ENCODE data around the gene CPNE7.

The CPNE7 gene

DNA sequence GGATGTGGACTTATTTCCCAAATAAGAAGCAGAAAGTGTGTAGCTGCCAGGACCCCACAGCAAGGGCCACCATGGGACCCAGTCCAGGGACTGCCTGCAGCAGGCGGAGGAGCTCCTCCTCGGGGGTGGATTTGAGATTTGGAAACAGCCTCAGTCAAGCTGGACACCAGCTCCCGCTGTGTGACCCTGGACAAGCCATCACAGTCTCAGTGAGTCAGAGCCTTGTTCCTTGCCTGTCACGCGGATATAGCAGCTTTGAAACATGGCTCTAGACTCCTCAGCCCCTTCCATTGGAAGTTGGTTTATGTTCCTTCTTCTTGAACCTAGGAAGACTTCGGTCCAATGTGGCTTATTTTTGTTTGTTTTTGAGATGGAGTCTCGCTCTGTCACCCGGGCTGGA, 25.4 kb downstream of the CPNE7 start:
- Mint-ChIP-seq H3K4me3 (no peak overlapping the region), H3K27ac (no peak overlapping the region), H3K36me3 (ENCODE audit: low read depth) (no peaks in the 10 kb centered on the region), H3K9me3 (no peaks in the 10 kb centered on the region), H3K27me3 (ENCODE audit: low read depth) (peaks cover 7% of the 10 kb centered on the region), H3K4me1 (peaks cover 6% of the 10 kb centered on the region)
- TF ChIP-seq, protein P1, sequence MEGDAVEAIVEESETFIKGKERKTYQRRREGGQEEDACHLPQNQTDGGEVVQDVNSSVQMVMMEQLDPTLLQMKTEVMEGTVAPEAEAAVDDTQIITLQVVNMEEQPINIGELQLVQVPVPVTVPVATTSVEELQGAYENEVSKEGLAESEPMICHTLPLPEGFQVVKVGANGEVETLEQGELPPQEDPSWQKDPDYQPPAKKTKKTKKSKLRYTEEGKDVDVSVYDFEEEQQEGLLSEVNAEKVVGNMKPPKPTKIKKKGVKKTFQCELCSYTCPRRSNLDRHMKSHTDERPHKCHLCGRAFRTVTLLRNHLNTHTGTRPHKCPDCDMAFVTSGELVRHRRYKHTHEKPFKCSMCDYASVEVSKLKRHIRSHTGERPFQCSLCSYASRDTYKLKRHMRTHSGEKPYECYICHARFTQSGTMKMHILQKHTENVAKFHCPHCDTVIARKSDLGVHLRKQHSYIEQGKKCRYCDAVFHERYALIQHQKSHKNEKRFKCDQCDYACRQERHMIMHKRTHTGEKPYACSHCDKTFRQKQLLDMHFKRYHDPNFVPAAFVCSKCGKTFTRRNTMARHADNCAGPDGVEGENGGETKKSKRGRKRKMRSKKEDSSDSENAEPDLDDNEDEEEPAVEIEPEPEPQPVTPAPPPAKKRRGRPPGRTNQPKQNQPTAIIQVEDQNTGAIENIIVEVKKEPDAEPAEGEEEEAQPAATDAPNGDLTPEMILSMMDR (IDR thresholded peaks at IDR 0.05; ENCODE audit: unreplicated experiment in 3 of 3): no peak

DNA sequence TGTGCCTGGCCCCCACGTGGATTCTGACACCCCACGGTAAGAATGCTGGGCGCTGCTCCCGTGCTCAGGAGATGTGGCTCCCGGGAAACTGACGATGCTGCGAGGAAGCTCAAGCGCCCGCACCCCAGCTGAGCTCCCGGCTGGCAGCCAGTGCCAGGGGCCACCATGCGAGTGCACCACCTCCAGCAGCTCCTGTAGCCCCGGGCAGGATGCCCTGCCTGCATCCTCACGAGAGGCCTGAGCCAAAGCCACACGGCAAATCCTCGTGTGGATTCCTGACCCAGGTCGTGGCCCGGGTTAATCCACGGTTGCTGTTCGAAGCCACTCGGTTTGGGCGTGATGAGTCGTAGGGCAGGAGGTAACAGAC, 26.3 kb downstream of the CPNE7 start:
- Mint-ChIP-seq H3K36me3 (ENCODE audit: low read depth) (no peaks in the 10 kb centered on the region), H3K4me3 (no peak overlapping the region), H3K4me1 (peaks cover 6% of the 10 kb centered on the region), H3K9me3 (no peaks in the 10 kb centered on the region), H3K27me3 (ENCODE audit: low read depth) (peaks cover 7% of the 10 kb centered on the region), H3K27ac (peak overlapping the region; percentile 75 to 89 (median 88))
- TF ChIP-seq, protein P1 (IDR thresholded peaks at IDR 0.05; ENCODE audit: unreplicated experiment in 3 of 3): no peak

DNA sequence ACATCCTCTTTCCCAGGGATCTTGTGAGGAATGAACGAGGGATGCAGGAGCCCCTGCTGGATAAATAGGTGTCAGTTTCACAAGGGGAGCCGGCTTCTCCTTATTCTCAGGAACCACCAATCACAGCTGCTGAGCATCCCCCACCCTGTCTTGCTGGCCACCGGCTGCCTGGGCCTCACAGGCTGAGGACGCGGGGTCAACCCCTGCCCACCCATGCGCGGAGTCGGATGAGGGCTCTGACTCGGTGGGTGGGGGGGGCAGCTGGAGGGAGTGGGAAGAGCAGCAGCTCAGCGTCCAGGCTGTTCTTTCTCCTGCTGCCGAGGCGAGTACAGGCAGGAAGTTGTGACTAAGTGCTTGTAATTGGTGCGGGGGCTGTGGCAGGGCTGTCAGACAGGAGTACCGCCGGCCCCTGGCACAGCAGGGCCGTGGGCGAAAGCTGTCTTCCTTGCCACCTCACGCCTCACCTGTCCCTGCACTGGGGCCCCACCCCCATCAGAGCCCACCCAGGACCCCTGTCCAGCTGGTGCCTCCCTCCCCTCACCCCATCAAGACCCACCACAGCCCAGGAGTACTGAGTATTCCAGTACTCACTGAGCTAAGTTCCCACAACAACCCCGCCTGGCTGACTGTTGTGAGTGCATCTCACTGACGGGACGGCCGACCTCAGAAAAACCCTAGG, 26.9 kb downstream of the CPNE7 start:
- Mint-ChIP-seq H3K4me3 (peak overlapping the region in 1 of 3 experiments; percentile 42), H3K9me3 (no peaks in the 10 kb centered on the region), H3K27me3 (ENCODE audit: low read depth) (peaks cover 7% of the 10 kb centered on the region), H3K36me3 (ENCODE audit: low read depth) (no peaks in the 10 kb centered on the region), H3K4me1 (peaks cover 6% of the 10 kb centered on the region), H3K27ac (peak overlapping the region; percentile 75 to 89 (median 88))
- TF ChIP-seq, protein P1 (IDR thresholded peaks at IDR 0.05; ENCODE audit: unreplicated experiment in 3 of 3): no peak

DNA sequence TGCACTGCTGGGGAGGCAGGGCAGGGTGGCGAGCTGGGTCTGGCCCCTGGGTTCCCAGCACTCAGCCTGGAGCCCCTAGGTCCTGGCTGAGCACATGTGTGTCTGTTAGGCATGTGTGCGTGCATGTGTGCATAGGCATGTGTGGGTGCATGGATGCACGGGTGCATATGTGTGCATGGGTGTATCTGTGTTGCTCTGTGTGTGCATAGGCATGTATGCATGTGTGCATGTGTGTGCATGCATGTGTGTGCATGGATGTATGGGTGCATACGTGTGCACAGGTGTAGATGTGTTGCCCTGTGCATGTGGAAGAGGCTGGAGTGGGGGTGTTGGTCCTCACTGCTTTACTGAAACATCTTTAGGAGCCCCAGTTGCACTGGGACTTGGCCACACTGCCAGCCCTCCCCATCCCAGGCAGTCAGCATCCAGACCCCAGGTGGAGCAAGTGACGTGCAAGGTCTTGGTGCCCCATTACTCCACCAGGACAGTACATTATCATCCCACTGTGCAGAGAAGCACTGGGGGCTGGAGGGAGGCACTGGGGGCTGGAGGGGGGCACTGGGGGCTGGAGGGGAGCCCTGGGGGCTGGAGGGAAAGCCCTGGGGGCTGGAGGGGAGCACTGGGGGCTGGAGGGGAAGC, 27.5 kb downstream of the CPNE7 start:
- TF ChIP-seq, protein P1 (IDR thresholded peaks at IDR 0.05; ENCODE audit: unreplicated experiment in 3 of 3): no peak
- peak overlapping the region; percentile 75 to 89 (median 88) for H3K27ac Mint-ChIP-seq
- H3K9me3 Mint-ChIP-seq: no peaks in the 10 kb centered on the region
- peaks cover 6% of the 10 kb centered on the region for H3K4me1 Mint-ChIP-seq
- peak overlapping the region; percentile 31 to 42 (median 41) for H3K4me3 Mint-ChIP-seq
- no peaks in the 10 kb centered on the region for H3K36me3 Mint-ChIP-seq (ENCODE audit: low read depth)
- peaks cover 7% of the 10 kb centered on the region for H3K27me3 Mint-ChIP-seq (ENCODE audit: low read depth)

DNA sequence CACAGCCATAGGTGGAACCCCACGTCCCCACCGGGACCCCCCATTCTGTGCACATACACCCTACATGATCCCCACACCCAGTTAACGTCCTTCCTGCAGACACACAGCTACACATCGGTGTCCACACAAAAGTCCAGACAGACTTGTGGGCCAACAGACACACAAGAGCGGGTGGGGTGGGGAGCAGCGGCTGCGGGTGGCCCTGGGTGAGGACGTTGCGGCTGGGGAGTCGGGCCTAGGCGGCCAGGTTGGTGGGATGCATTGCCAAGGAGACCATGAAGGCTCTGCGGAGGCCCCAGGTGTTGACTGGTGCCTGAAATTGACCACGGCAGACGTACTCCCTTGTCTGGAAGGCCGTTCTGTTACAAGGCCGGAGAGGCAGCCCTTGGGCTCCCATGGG, 29.2 kb downstream of the CPNE7 start:
- H3K27me3 Mint-ChIP-seq (ENCODE audit: low read depth): peaks cover 7% of the 10 kb centered on the region
- H3K4me1 Mint-ChIP-seq: peaks cover 6% of the 10 kb centered on the region
- no peaks in the 10 kb centered on the region for H3K9me3 Mint-ChIP-seq
- TF ChIP-seq, protein P1 (IDR thresholded peaks at IDR 0.05; ENCODE audit: unreplicated experiment in 3 of 3): no peak
- no peak overlapping the region for H3K4me3 Mint-ChIP-seq
- H3K36me3 Mint-ChIP-seq (ENCODE audit: low read depth): no peaks in the 10 kb centered on the region
- H3K27ac Mint-ChIP-seq: no peak overlapping the region

All from nephron (organoid).